Neural progenitor cell (in vitro differentiated cells): ENCODE results near the gene NR2F6.

Experiments used
- EZH2 ChIP-seq: fragments of 200-600 bp; sonication (generic); IDR thresholded peaks from 2 replicates; pipeline ENCODE4 v1.6.1; 2017; ENCODE audit warnings: antibody characterized with exemption, mild to moderate bottlenecking, moderate library complexity
- EZH2phosphoT487 ChIP-seq: fragments of 200-600 bp; sonication (generic); IDR thresholded peaks from 2 replicates; pipeline ENCODE4 v1.6.1; 2017; ENCODE audit warnings: antibody characterized with exemption
- TF ChIP-seq, protein P1 (sequence below): fragments of 200-600 bp; sonication (generic); IDR thresholded peaks from 2 replicates; pipeline ENCODE4 v1.5.1; 2017; ENCODE audit warnings: antibody characterized with exemption, mild to moderate bottlenecking

DNA sequence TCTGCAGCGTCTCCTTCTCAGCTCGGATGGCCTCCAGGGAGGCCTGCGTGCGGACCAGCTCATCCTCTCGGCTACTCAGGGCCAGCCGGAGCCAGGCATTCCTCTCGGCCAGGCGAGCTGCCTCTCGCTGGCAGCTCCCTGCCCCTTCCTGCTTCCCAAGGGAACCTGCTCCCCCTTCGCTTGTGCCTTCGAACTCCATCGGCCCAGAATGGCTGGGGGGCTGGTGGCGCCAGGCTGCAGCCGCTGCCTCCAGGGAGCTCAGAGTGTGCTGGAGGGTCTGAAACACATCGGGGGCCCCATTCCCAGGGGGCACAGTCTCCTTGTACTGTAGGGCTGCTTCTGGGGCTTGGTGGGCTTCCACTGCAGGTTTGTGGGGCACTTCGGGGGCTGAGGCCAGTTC, 16.8 kb upstream of the NR2F6 start:
- TF ChIP-seq, protein P1, sequence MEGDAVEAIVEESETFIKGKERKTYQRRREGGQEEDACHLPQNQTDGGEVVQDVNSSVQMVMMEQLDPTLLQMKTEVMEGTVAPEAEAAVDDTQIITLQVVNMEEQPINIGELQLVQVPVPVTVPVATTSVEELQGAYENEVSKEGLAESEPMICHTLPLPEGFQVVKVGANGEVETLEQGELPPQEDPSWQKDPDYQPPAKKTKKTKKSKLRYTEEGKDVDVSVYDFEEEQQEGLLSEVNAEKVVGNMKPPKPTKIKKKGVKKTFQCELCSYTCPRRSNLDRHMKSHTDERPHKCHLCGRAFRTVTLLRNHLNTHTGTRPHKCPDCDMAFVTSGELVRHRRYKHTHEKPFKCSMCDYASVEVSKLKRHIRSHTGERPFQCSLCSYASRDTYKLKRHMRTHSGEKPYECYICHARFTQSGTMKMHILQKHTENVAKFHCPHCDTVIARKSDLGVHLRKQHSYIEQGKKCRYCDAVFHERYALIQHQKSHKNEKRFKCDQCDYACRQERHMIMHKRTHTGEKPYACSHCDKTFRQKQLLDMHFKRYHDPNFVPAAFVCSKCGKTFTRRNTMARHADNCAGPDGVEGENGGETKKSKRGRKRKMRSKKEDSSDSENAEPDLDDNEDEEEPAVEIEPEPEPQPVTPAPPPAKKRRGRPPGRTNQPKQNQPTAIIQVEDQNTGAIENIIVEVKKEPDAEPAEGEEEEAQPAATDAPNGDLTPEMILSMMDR, result no peak
- TF ChIP-seq EZH2 (no peak), EZH2phosphoT487 (no peak)
